Vagina (tissue), 2 donors: ENCODE results near the gene VIL1. TPM values are rescaled to one million over a fixed set of nuclear protein-coding genes. Genes with fewer than 3 reads are reported as not detected.

Experiments used
- DNase-seq, 2 donors: peaks; one replicate each; pipeline ENCODE4 v3.0.0-alpha.2; 2017; ENCODE audit errors: extremely low spot score in 2 of 2
- H3K27ac ChIP-seq: fragments of 200-600 bp; sonication (generic); one replicate; pipeline ENCODE4 v1.5.1; 2019
- H3K27me3 ChIP-seq: fragments of 200-600 bp; sonication (generic); one replicate; pipeline ENCODE4 v1.5.1; 2019
- H3K36me3 ChIP-seq, 2 donors: fragments of 200-600 bp; sonication (generic); one replicate each; pipeline ENCODE4 v1.5.1; 2017 to 2019
- H3K4me1 ChIP-seq: fragments of 200-600 bp; sonication (generic); one replicate; pipeline ENCODE4 v1.5.1; 2019
- H3K4me3 ChIP-seq, 2 donors: fragments of 200-600 bp; sonication (generic); 1 replicate in 1 of 2; 2 replicates in 1 of 2; pipeline ENCODE4 v1.5.1; 2016 to 2019
- H3K9me3 ChIP-seq: fragments of 200-600 bp; sonication (generic); one replicate; pipeline ENCODE4 v1.5.1; 2019
- CTCF ChIP-seq, 3 experiments: fragments of 450-650 bp in 2 of 3; fragments of 200-600 bp in 1 of 3; sonication (generic) in 1 of 3; IDR thresholded peaks; one replicate each; pipeline ENCODE4 v1.5.1; 2017 to 2019; ENCODE audit warnings: antibody characterized with exemption in 3 of 3, mild to moderate bottlenecking in 2 of 3, moderate library complexity in 2 of 3
- POLR2A ChIP-seq, 2 donors: fragments of 450-650 bp; IDR thresholded peaks; one replicate each; pipeline ENCODE4 v1.6.1; 2017; ENCODE audit warnings: antibody characterized with exemption in 2 of 2, mild to moderate bottlenecking in 2 of 2, moderate library complexity in 2 of 2
- POLR2AphosphoS5 ChIP-seq, 2 donors: sonication (generic); formaldehyde crosslinking; IDR thresholded peaks; one replicate each; pipeline ENCODE4 v1.9.0; 2017; ENCODE audit warnings: antibody characterized with exemption in 2 of 2, mild to moderate bottlenecking in 2 of 2, low read depth in 1 of 2; ENCODE audit not compliant: insufficient read depth in 1 of 2
- intact Hi-C: fragments of 100-400 bp; cut with DNase I; formaldehyde crosslinking; loops from one replicate; pipeline ENCODE4 v1.15.1; 2023
- total RNA-seq: library from RNA; depleted of rRNA; stranded (reverse); fragments of >200 nt; gene quantifications from one replicate; pipeline ENCODE4 v1.2.3, GENCODE V29; 2016

Gene VIL1
- total RNA-seq, 1 donor from 2014 or later = not detected

- Histone ChIP-seq H3K4me1 (no peaks in the 10 kb centered on the region), H3K27me3 (no peaks in the 10 kb centered on the region), H3K36me3 (no peaks in the 10 kb centered on the region), H3K9me3 (no peaks in the 10 kb centered on the region), H3K27ac (no peak overlapping the region), H3K4me3 (no peak overlapping the region)
- no peak for DNase-seq
- intact Hi-C loops = no loop called here
- TF ChIP-seq POLR2AphosphoS5 (IDR thresholded peaks at IDR 0.05; ENCODE audit: insufficient read depth in 1 of 2, low read depth in 1 of 2) (no peak), POLR2A (IDR thresholded peaks at IDR 0.05) (no peak), CTCF (IDR thresholded peaks at IDR 0.05) (no peak)
These were observed 604 bp upstream of the VIL1 start for GRCh38 chr2:218418321-218418716.

GRCh38 chr2:218419630-218420216 lies 800 bp downstream of the VIL1 start:
- H3K9me3 ChIP-seq = no peaks in the 10 kb centered on the region

GRCh38 chr2:218421027-218421426 lies 2.1 kb downstream of the VIL1 start:
- no peaks in the 10 kb centered on the region for H3K36me3 ChIP-seq
- TF ChIP-seq POLR2A (IDR thresholded peaks at IDR 0.05) = no peak
- no peak for TF ChIP-seq POLR2AphosphoS5 (IDR thresholded peaks at IDR 0.05; ENCODE audit: insufficient read depth in 1 of 2, low read depth in 1 of 2)
- TF ChIP-seq CTCF (IDR thresholded peaks at IDR 0.05) = no peak
- no peak overlapping the region for H3K4me3 ChIP-seq
- H3K4me1 ChIP-seq = no peaks in the 10 kb centered on the region
- intact Hi-C loops = no loop called here
- no peaks in the 10 kb centered on the region for H3K27me3 ChIP-seq
- no peak overlapping the region for H3K27ac ChIP-seq
- no peaks in the 10 kb centered on the region for H3K9me3 ChIP-seq
- no peak for DNase-seq

More at GRCh38 chr2:218419630-218420216, 800 bp downstream of the VIL1 start:
- TF ChIP-seq CTCF (IDR thresholded peaks at IDR 0.05) = no peak
- TF ChIP-seq POLR2AphosphoS5 (IDR thresholded peaks at IDR 0.05; ENCODE audit: insufficient read depth in 1 of 2, low read depth in 1 of 2) = no peak
- no peak for TF ChIP-seq POLR2A (IDR thresholded peaks at IDR 0.05)
- Histone ChIP-seq H3K36me3 (no peaks in the 10 kb centered on the region), H3K27me3 (no peaks in the 10 kb centered on the region), H3K4me3 (no peak overlapping the region), H3K4me1 (no peaks in the 10 kb centered on the region), H3K27ac (no peak overlapping the region)
- no peak for DNase-seq
- intact Hi-C loops = no loop called here

- Histone ChIP-seq H3K4me1 (no peaks in the 10 kb centered on the region), H3K27me3 (no peaks in the 10 kb centered on the region), H3K9me3 (no peaks in the 10 kb centered on the region), H3K4me3 (no peak overlapping the region), H3K36me3 (no peaks in the 10 kb centered on the region), H3K27ac (no peak overlapping the region)
- intact Hi-C loops = no loop called here
- TF ChIP-seq POLR2AphosphoS5 (IDR thresholded peaks at IDR 0.05; ENCODE audit: insufficient read depth in 1 of 2, low read depth in 1 of 2) (no peak), POLR2A (IDR thresholded peaks at IDR 0.05) (no peak), CTCF (IDR thresholded peaks at IDR 0.05) (no peak)
- DNase-seq = no peak
These were observed 3.6 kb downstream of the VIL1 start for GRCh38 chr2:218422403-218423086.

- Histone ChIP-seq H3K27me3 (no peaks in the 10 kb centered on the region), H3K4me1 (no peaks in the 10 kb centered on the region), H3K36me3 (no peaks in the 10 kb centered on the region), H3K9me3 (no peaks in the 10 kb centered on the region), H3K4me3 (no peak overlapping the region), H3K27ac (no peak overlapping the region)
- TF ChIP-seq POLR2A (IDR thresholded peaks at IDR 0.05) (no peak), CTCF (IDR thresholded peaks at IDR 0.05) (no peak), POLR2AphosphoS5 (IDR thresholded peaks at IDR 0.05; ENCODE audit: insufficient read depth in 1 of 2, low read depth in 1 of 2) (no peak)
- intact Hi-C loops = no loop called here
- no peak for DNase-seq
These were observed 4.7 kb downstream of the VIL1 start for GRCh38 chr2:218423584-218423983.
